Mesothelial cell of epicardium (in vitro differentiated cells): ENCODE measurements around the gene OR12D2. TPM values are rescaled to one million over a fixed set of nuclear protein-coding genes. Genes with fewer than 3 reads are reported as not detected.
"Not testable (repeated sequence)": the region's sequence is repeated elsewhere in the genome, so short reads cannot be mapped to it uniquely, and the experiment has no call there.

ENCODE experiments used
- DNase-seq, 2 experiments: peaks; one replicate each; pipeline ENCODE4 v3.0.0; 2021; ENCODE audit warnings: low spot score in 2 of 2; ENCODE audit not compliant: unreplicated experiment in 2 of 2
- H3K27ac Mint-ChIP-seq: 2 replicates; pipeline ENCODE4 v1.8.0; 2021; ENCODE audit warnings: mixed read lengths
- H3K27me3 Mint-ChIP-seq: 2 replicates; pipeline ENCODE4 v1.8.0; 2021; ENCODE audit warnings: low read depth, mixed read lengths
- H3K36me3 Mint-ChIP-seq: 2 replicates; pipeline ENCODE4 v1.8.0; 2021; ENCODE audit warnings: mixed read lengths
- H3K4me1 Mint-ChIP-seq: 2 replicates; pipeline ENCODE4 v1.8.0; 2021; ENCODE audit warnings: mixed read lengths
- H3K4me3 Mint-ChIP-seq: 2 replicates; pipeline ENCODE4 v1.8.0; 2021; ENCODE audit warnings: mild to moderate bottlenecking, moderate library complexity, mixed read lengths
- H3K9me3 Mint-ChIP-seq: 2 replicates; pipeline ENCODE4 v1.8.0; 2021; ENCODE audit warnings: mixed read lengths
- total RNA-seq: library from RNA; stranded (reverse); gene quantifications from 3 replicates; pipeline ENCODE4 v1.2.1, GENCODE V29; 2021
- TF ChIP-seq, protein P1 (sequence below): fragments of 200-600 bp; sonication (generic); IDR thresholded peaks from one replicate; pipeline ENCODE4 v1.5.0; 2021; ENCODE audit warnings: antibody characterized with exemption; ENCODE audit not compliant: unreplicated experiment

OR12D2 gene
- total RNA-seq, 1 donor from 2014 or later, result not detected

DNA sequence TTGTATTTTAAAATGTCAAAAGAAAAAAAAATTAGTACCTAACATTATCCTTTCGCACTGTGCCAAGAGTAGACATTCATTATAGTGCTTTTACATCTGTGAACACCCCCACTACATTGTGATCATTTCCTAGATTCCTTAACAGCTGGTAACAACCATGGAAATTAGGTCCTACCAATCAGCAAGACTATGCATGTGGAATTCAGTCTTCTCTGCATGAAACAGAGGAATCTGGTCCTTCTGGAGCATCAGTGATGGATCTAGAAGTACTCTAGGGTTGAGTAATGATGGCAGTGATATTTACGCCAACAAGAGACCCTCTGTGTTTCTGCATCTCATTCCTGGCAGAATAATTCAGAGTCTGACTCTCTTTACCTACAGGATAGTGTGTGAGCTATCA is 28.7 kb downstream of the OR12D2 start:
- DNase-seq, result no peak
- Mint-ChIP-seq H3K36me3 (no peaks in the 10 kb centered on the region), H3K9me3 (no peaks in the 10 kb centered on the region), H3K4me3 (no peak overlapping the region), H3K27ac (no peak overlapping the region), H3K4me1 (no peaks in the 10 kb centered on the region), H3K27me3 (peaks cover 27% of the 10 kb centered on the region)
- TF ChIP-seq, protein P1, sequence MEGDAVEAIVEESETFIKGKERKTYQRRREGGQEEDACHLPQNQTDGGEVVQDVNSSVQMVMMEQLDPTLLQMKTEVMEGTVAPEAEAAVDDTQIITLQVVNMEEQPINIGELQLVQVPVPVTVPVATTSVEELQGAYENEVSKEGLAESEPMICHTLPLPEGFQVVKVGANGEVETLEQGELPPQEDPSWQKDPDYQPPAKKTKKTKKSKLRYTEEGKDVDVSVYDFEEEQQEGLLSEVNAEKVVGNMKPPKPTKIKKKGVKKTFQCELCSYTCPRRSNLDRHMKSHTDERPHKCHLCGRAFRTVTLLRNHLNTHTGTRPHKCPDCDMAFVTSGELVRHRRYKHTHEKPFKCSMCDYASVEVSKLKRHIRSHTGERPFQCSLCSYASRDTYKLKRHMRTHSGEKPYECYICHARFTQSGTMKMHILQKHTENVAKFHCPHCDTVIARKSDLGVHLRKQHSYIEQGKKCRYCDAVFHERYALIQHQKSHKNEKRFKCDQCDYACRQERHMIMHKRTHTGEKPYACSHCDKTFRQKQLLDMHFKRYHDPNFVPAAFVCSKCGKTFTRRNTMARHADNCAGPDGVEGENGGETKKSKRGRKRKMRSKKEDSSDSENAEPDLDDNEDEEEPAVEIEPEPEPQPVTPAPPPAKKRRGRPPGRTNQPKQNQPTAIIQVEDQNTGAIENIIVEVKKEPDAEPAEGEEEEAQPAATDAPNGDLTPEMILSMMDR, result no peak

DNA sequence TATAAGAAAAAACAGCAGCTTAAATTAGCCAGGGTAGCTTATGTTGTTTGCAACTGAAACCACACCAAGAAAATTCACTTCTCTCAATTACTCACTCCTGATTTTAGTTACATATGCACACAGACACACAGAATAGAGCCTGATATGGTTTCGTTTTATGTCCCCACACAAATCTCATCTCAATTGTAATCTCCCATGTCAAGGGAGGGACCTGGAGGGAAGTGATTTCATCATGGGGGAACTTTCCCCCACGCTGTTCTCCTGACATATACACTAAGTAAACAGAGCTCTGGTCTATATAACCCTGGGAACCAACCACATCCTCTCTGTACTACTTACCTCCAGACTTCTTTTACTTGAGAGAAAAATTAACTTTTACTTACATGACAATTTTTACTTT is 29.1 kb downstream of the OR12D2 start:
- no peaks in the 10 kb centered on the region for H3K36me3 Mint-ChIP-seq
- no peak overlapping the region for H3K4me3 Mint-ChIP-seq
- no peaks in the 10 kb centered on the region for H3K4me1 Mint-ChIP-seq
- H3K9me3 Mint-ChIP-seq, result no peaks in the 10 kb centered on the region
- DNase-seq, result no peak
- H3K27me3 Mint-ChIP-seq, result peaks cover 31% of the 10 kb centered on the region
- TF ChIP-seq, protein P1, result no peak
- H3K27ac Mint-ChIP-seq, result no peak overlapping the region

DNA sequence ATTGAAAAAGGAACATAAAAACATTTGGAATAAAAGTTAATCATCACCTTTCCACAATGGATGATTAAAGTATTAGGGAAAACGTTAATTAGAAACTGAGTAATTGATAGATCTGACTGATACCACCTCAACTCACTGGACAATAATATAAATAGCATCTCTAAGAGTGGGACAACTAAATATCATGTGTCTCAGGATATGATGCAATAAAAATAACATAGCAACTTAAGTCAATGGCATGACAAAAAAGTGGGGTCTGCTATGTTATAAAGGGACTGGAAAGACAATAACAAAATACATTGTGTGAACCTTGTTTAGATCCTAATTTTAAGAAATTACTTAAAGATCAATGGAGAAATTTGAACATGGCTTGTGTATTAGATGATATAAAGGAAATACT is 29.6 kb downstream of the OR12D2 start:
- Mint-ChIP-seq H3K9me3 (no peaks in the 10 kb centered on the region), H3K4me3 (no peak overlapping the region)
- TF ChIP-seq, protein P1, result no peak

DNA sequence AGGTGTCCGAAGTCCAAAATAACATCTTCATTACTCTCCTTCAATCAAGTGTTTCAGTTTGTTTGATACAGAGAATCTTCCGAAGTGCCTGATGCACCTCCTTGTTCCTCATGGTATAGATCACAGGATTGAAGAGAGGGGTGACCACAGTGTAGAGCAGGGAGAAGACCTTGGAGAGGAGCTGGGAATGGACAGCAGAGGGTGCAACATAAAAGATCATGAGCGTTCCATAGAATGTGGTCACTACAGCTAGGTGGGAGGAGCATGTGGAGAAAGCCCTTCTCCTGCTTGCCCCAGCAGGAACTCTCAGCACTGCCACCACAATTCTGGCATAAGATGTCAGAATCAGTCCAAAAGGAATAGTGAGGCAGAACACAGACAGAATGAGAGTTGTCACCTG is 31.2 kb downstream of the OR12D2 start:
- DNase-seq, result no peak
- H3K9me3 Mint-ChIP-seq, result no peaks in the 10 kb centered on the region
- H3K27ac Mint-ChIP-seq, result no peak overlapping the region
- no peaks in the 10 kb centered on the region for H3K4me1 Mint-ChIP-seq
- H3K4me3 Mint-ChIP-seq, result no peak overlapping the region
- peaks cover 37% of the 10 kb centered on the region for H3K27me3 Mint-ChIP-seq
- TF ChIP-seq, protein P1, result no peak
- H3K36me3 Mint-ChIP-seq, result no peaks in the 10 kb centered on the region

More for the DNA sequence above, 29.6 kb downstream of the OR12D2 start:
- DNase-seq, result no peak
- Mint-ChIP-seq H3K27ac (no peak overlapping the region), H3K36me3 (no peaks in the 10 kb centered on the region), H3K27me3 (peaks cover 32% of the 10 kb centered on the region), H3K4me1 (no peaks in the 10 kb centered on the region)

DNA sequence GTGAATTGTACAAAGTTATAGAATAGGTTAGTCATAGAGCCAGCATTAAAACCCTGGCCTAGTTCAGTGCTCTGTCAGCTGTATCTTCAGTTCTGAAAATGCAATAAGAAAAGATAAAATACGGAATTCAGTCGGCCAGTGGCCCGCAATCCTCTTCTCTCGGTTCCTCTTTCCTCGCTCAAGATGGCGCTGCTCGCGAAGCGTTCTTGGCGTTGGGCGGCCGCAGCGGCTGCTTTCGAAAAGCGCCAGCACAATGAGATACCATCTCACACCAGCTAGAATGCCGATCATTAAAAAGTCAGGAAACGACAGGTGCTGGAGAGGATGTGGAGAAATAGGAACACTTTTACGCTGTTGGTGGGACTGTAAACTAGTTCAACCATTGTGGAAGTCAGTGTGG is 41.3 kb downstream of the OR12D2 start:
- H3K27me3 Mint-ChIP-seq, result peaks cover 35% of the 10 kb centered on the region
- not testable (repeated sequence) for H3K9me3 Mint-ChIP-seq, H3K4me3 Mint-ChIP-seq, H3K4me1 Mint-ChIP-seq, H3K36me3 Mint-ChIP-seq, H3K27ac Mint-ChIP-seq, DNase-seq

DNA sequence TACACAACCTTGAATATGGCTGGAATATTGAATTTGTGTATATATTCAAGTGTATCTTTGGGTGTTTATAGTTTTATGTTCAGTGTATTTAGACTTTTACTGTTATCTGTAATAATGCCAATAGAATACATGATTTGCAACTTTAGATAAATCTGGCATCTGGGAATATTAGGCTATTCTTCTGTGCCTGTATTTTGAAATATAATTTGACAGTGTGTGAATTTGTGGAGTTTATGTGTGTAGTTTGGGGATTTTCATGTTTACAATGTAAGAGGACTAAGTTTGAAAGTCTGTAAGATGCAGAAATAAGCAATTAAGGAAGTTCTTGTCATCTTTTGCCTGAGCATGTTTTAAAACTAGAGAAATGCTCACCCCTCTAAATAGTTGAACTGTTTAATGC is 43.6 kb downstream of the OR12D2 start, which contains the start of gene OR10C1:
OR10C1 (plus strand) TSS at position 301 of the 400 bp plus-strand sequence. CDS start 710 bp downstream, outside the sequence.
- Mint-ChIP-seq H3K4me3 (no peak within 1 kb of the TSS), H3K4me1 (no peaks in the 10 kb centered on the region), H3K27me3 (peaks cover 28% of the 10 kb centered on the region), H3K36me3 (no peaks in the 10 kb centered on the region), H3K27ac (no peak within 1 kb of the TSS), H3K9me3 (peaks cover 5% of the 10 kb centered on the region)
- no peak for DNase-seq
- TF ChIP-seq, protein P1, result no peak
